Measurements from ENCODE around the gene PCBP3. TPM values are rescaled to one million over a fixed set of nuclear protein-coding genes. Genes with fewer than 3 reads are reported as not detected.
"Not testable (repeated sequence)": the region's sequence is repeated elsewhere in the genome, so short reads cannot be mapped to it uniquely, and the experiment has no call there.

Gene PCBP3
- total RNA-seq, 1 donor = 2.2 TPM

- peaks cover 15% of the 10 kb centered on the region for H3K4me1 ChIP-seq (ENCODE audit: insufficient read depth, low read length)
- not testable (repeated sequence) for H3K27me3 ChIP-seq (ENCODE audit: insufficient read depth, low read length); H3K9me3 ChIP-seq (ENCODE audit: low read depth, low read length); H3K4me3 ChIP-seq (ENCODE audit: low read length)
Observed at GRCh38 chr21:45814210-45814940, 170.8 kb downstream of the PCBP3 start.

- H3K27me3 ChIP-seq (ENCODE audit: insufficient read depth, low read length); H3K4me3 ChIP-seq (ENCODE audit: low read length); H3K9me3 ChIP-seq (ENCODE audit: low read depth, low read length): not testable (repeated sequence)
- peaks cover 22% of the 10 kb centered on the region for H3K4me1 ChIP-seq (ENCODE audit: insufficient read depth, low read length)
Observed at GRCh38 chr21:45815781-45816180, 172.3 kb downstream of the PCBP3 start.

GRCh38 chr21:45816794-45817193 is 173.3 kb downstream of the PCBP3 start:
- H3K4me3 ChIP-seq (ENCODE audit: low read length) = no peak overlapping the region
- H3K27me3 ChIP-seq (ENCODE audit: insufficient read depth, low read length) = no peaks in the 10 kb centered on the region
- peaks cover 23% of the 10 kb centered on the region for H3K4me1 ChIP-seq (ENCODE audit: insufficient read depth, low read length)
- H3K9me3 ChIP-seq (ENCODE audit: low read depth, low read length) = no peaks in the 10 kb centered on the region

- no peak overlapping the region for H3K4me3 ChIP-seq (ENCODE audit: low read length)
- H3K27me3 ChIP-seq (ENCODE audit: insufficient read depth, low read length) = no peaks in the 10 kb centered on the region
- H3K4me1 ChIP-seq (ENCODE audit: insufficient read depth, low read length) = peaks cover 23% of the 10 kb centered on the region
- no peaks in the 10 kb centered on the region for H3K9me3 ChIP-seq (ENCODE audit: low read depth, low read length)
Observed at GRCh38 chr21:45817345-45817744, 173.8 kb downstream of the PCBP3 start.

GRCh38 chr21:45818276-45818903 is 174.9 kb downstream of the PCBP3 start:
- Histone ChIP-seq H3K4me1 (ENCODE audit: insufficient read depth, low read length) (peaks cover 23% of the 10 kb centered on the region), H3K27me3 (ENCODE audit: insufficient read depth, low read length) (no peaks in the 10 kb centered on the region), H3K9me3 (ENCODE audit: low read depth, low read length) (no peaks in the 10 kb centered on the region), H3K4me3 (ENCODE audit: low read length) (no peak overlapping the region)

- Histone ChIP-seq H3K4me3 (ENCODE audit: low read length) (no peak overlapping the region), H3K4me1 (ENCODE audit: insufficient read depth, low read length) (peaks cover 23% of the 10 kb centered on the region), H3K9me3 (ENCODE audit: low read depth, low read length) (no peaks in the 10 kb centered on the region), H3K27me3 (ENCODE audit: insufficient read depth, low read length) (no peaks in the 10 kb centered on the region)
Observed at GRCh38 chr21:45818904-45819285, 175.4 kb downstream of the PCBP3 start.

GRCh38 chr21:45819478-45820170 is 176.1 kb downstream of the PCBP3 start:
- Histone ChIP-seq H3K9me3 (ENCODE audit: low read depth, low read length) (no peaks in the 10 kb centered on the region), H3K4me1 (ENCODE audit: insufficient read depth, low read length) (peaks cover 23% of the 10 kb centered on the region)

GRCh38 chr21:45820171-45821091 is 176.9 kb downstream of the PCBP3 start:
- peaks cover 23% of the 10 kb centered on the region for H3K4me1 ChIP-seq (ENCODE audit: insufficient read depth, low read length)
- H3K4me3 ChIP-seq (ENCODE audit: low read length) = no peak overlapping the region
- H3K9me3 ChIP-seq (ENCODE audit: low read depth, low read length) = no peaks in the 10 kb centered on the region
- H3K27me3 ChIP-seq (ENCODE audit: insufficient read depth, low read length) = no peaks in the 10 kb centered on the region

More at GRCh38 chr21:45819478-45820170, 176.1 kb downstream of the PCBP3 start:
- Histone ChIP-seq H3K4me3 (ENCODE audit: low read length) (no peak overlapping the region), H3K27me3 (ENCODE audit: insufficient read depth, low read length) (no peaks in the 10 kb centered on the region)

- Histone ChIP-seq H3K27me3 (ENCODE audit: insufficient read depth, low read length) (no peaks in the 10 kb centered on the region), H3K9me3 (ENCODE audit: low read depth, low read length) (no peaks in the 10 kb centered on the region), H3K4me3 (ENCODE audit: low read length) (no peak overlapping the region), H3K4me1 (ENCODE audit: insufficient read depth, low read length) (peaks cover 23% of the 10 kb centered on the region)
Observed at GRCh38 chr21:45821315-45821962, 177.9 kb downstream of the PCBP3 start.

- H3K9me3 ChIP-seq (ENCODE audit: low read depth, low read length) = no peaks in the 10 kb centered on the region
- peaks cover 23% of the 10 kb centered on the region for H3K4me1 ChIP-seq (ENCODE audit: insufficient read depth, low read length)
- H3K27me3 ChIP-seq (ENCODE audit: insufficient read depth, low read length) = no peaks in the 10 kb centered on the region
- no peak overlapping the region for H3K4me3 ChIP-seq (ENCODE audit: low read length)
Observed at GRCh38 chr21:45821998-45822397, 178.5 kb downstream of the PCBP3 start.

GRCh38 chr21:45822429-45823099 is 179.0 kb downstream of the PCBP3 start:
- H3K27me3 ChIP-seq (ENCODE audit: insufficient read depth, low read length) = no peaks in the 10 kb centered on the region
- H3K4me3 ChIP-seq (ENCODE audit: low read length) = no peak overlapping the region
- H3K4me1 ChIP-seq (ENCODE audit: insufficient read depth, low read length) = peaks cover 23% of the 10 kb centered on the region
- no peaks in the 10 kb centered on the region for H3K9me3 ChIP-seq (ENCODE audit: low read depth, low read length)

- Histone ChIP-seq H3K9me3 (ENCODE audit: low read depth, low read length) (no peaks in the 10 kb centered on the region), H3K4me3 (ENCODE audit: low read length) (no peak overlapping the region), H3K27me3 (ENCODE audit: insufficient read depth, low read length) (no peaks in the 10 kb centered on the region), H3K4me1 (ENCODE audit: insufficient read depth, low read length) (peaks cover 19% of the 10 kb centered on the region)
Observed at GRCh38 chr21:45823100-45823681, 179.7 kb downstream of the PCBP3 start.

GRCh38 chr21:45824546-45825215 is 181.2 kb downstream of the PCBP3 start:
- H3K4me1 ChIP-seq (ENCODE audit: insufficient read depth, low read length) = peaks cover 7% of the 10 kb centered on the region
- H3K27me3 ChIP-seq (ENCODE audit: insufficient read depth, low read length) = no peaks in the 10 kb centered on the region
- no peak overlapping the region for H3K4me3 ChIP-seq (ENCODE audit: low read length)
- no peaks in the 10 kb centered on the region for H3K9me3 ChIP-seq (ENCODE audit: low read depth, low read length)

Data from mononuclear cell (primary cell).